H9 (cell line): ENCODE results near the gene ALDH1B1. TPM values are rescaled to one million over a fixed set of nuclear protein-coding genes. Genes with fewer than 3 reads are reported as not detected.

ENCODE experiments used
- DNase-seq: peaks from one replicate; pipeline ENCODE4 v3.0.0-alpha.2; 2017
- H2AFZ ChIP-seq: one replicate; pipeline ENCODE4 v1.6.1; 2013; ENCODE audit warnings: mild to moderate bottlenecking, low read length, control low read depth, moderate library complexity
- H2AK5ac ChIP-seq: 2 replicates; pipeline ENCODE4 v1.6.1; 2013; ENCODE audit warnings: low read length, control low read depth, mixed read lengths; ENCODE audit not compliant: insufficient read length
- H2BK120ac ChIP-seq: one replicate; pipeline ENCODE4 v1.6.1; 2013; ENCODE audit warnings: low read depth, mild to moderate bottlenecking, low read length, control low read depth, inconsistent platforms; ENCODE audit not compliant: poor library complexity, severe bottlenecking
- H2BK12ac ChIP-seq: 2 replicates; pipeline ENCODE4 v1.6.1; 2013; ENCODE audit warnings: low read length, control low read depth, mixed read lengths, low read depth; ENCODE audit not compliant: insufficient read length
- H2BK15ac ChIP-seq: 2 replicates; pipeline ENCODE4 v1.6.1; 2013; ENCODE audit warnings: low read depth, low read length, control low read depth
- H2BK20ac ChIP-seq: one replicate; pipeline ENCODE4 v1.6.1; 2013; ENCODE audit warnings: low read depth, mild to moderate bottlenecking, low read length, control low read depth, inconsistent platforms; ENCODE audit not compliant: poor library complexity, severe bottlenecking
- H2BK5ac ChIP-seq: 2 replicates; pipeline ENCODE4 v1.6.1; 2013; ENCODE audit warnings: low read length, control low read depth, mixed read lengths; ENCODE audit not compliant: insufficient read length
- H3K14ac ChIP-seq: 2 replicates; pipeline ENCODE4 v1.6.1; 2013; ENCODE audit warnings: low read length, control low read depth; ENCODE audit not compliant: insufficient read depth
- H3K18ac ChIP-seq: 2 replicates; pipeline ENCODE4 v1.6.1; 2013; ENCODE audit warnings: low read depth, mild to moderate bottlenecking, mixed read lengths, low read length, control low read depth; ENCODE audit not compliant: insufficient read length
- H3K23ac ChIP-seq: 2 replicates; pipeline ENCODE4 v1.6.1; 2013; ENCODE audit warnings: low read length, control low read depth, mixed read lengths, low read depth; ENCODE audit not compliant: insufficient read length
- H3K23me2 ChIP-seq: 2 replicates; pipeline ENCODE4 v1.6.1; 2013; ENCODE audit warnings: low read depth, mild to moderate bottlenecking, mixed read lengths, low read length, control low read depth; ENCODE audit not compliant: insufficient read length, poor library complexity, severe bottlenecking
- H3K27ac ChIP-seq: 2 replicates; pipeline ENCODE4 v1.5.1; 2013; ENCODE audit warnings: low read length, control low read depth, mixed read lengths, low read depth; ENCODE audit not compliant: insufficient read length
- H3K27me3 ChIP-seq: 2 replicates; pipeline ENCODE4 v1.6.1; 2013; ENCODE audit warnings: low read length, control low read depth, inconsistent platforms; ENCODE audit not compliant: insufficient read depth
- H3K4ac ChIP-seq: 2 replicates; pipeline ENCODE4 v1.6.1; 2013; ENCODE audit warnings: low read depth, mild to moderate bottlenecking, control low read depth, inconsistent platforms, low read length, moderate library complexity
- H3K4me1 ChIP-seq: 2 replicates; pipeline ENCODE4 v1.6.1; 2013; ENCODE audit warnings: low read length, control low read depth, inconsistent platforms; ENCODE audit not compliant: insufficient read depth
- H3K4me2 ChIP-seq: 2 replicates; pipeline ENCODE4 v1.6.1; 2013; ENCODE audit warnings: low read length, control low read depth, mixed read lengths; ENCODE audit not compliant: insufficient read length, insufficient read depth
- H3K56ac ChIP-seq: 2 replicates; pipeline ENCODE4 v1.6.1; 2013; ENCODE audit warnings: low read depth, mild to moderate bottlenecking, mixed read lengths, low read length, control low read depth; ENCODE audit not compliant: insufficient read length
- H3K79me1 ChIP-seq: 2 replicates; pipeline ENCODE4 v1.6.1; 2013; ENCODE audit warnings: low read depth, mild to moderate bottlenecking, moderate library complexity, low read length, control low read depth, inconsistent platforms; ENCODE audit not compliant: insufficient read depth, poor library complexity, severe bottlenecking
- H3K79me2 ChIP-seq: 2 replicates; pipeline ENCODE4 v1.6.1; 2013; ENCODE audit warnings: low read length, control low read depth, inconsistent platforms; ENCODE audit not compliant: insufficient read depth
- H3K9ac ChIP-seq: 2 replicates; pipeline ENCODE4 v1.6.1; 2013; ENCODE audit warnings: low read length, control low read depth, mixed read lengths; ENCODE audit not compliant: insufficient read length; ENCODE audit errors: extremely low read depth
- H3K9me3 ChIP-seq: one replicate; pipeline ENCODE4 v1.6.1; 2013; ENCODE audit warnings: low read depth, low read length, inconsistent platforms; ENCODE audit not compliant: control insufficient read depth
- H3T11ph ChIP-seq: one replicate; pipeline ENCODE4 v1.6.1; 2013; ENCODE audit warnings: mild to moderate bottlenecking, low read length, control low read depth, inconsistent platforms
- H4K20me1 ChIP-seq: one replicate; pipeline ENCODE4 v1.6.1; 2013; ENCODE audit not compliant: control insufficient read depth, insufficient read length, insufficient read depth
- H4K5ac ChIP-seq: 2 replicates; pipeline ENCODE4 v1.6.1; 2013; ENCODE audit warnings: low read depth, mild to moderate bottlenecking, mixed read lengths, low read length, control low read depth; ENCODE audit not compliant: insufficient read length
- H4K8ac ChIP-seq: replicated peaks from 2 replicates; pipeline ENCODE4 v1.6.1; 2013; ENCODE audit warnings: low read length, control low read depth, mixed read lengths, low read depth; ENCODE audit not compliant: insufficient read length
- H4K91ac ChIP-seq: 2 replicates; pipeline ENCODE4 v1.6.1; 2013; ENCODE audit warnings: low read depth, mild to moderate bottlenecking, moderate library complexity, mixed read lengths, low read length, control low read depth; ENCODE audit not compliant: insufficient read length
- H3K27ac Mint-ChIP-seq, 3 experiments: 2 replicates in 2 of 3; 3 replicates in 1 of 3; pipeline ENCODE4 v1.8.0; 2020 to 2021; ENCODE audit warnings: mixed read lengths in 3 of 3, mild to moderate bottlenecking in 1 of 3, moderate library complexity in 1 of 3
- H3K27me3 Mint-ChIP-seq: 2 replicates; pipeline ENCODE4 v1.8.0; 2021; ENCODE audit warnings: low read depth, mild to moderate bottlenecking, moderate library complexity, mixed read lengths
- H3K36me3 Mint-ChIP-seq, 3 experiments: 2 replicates in 2 of 3; 3 replicates in 1 of 3; pipeline ENCODE4 v1.8.0; 2020 to 2021; ENCODE audit warnings: low read depth in 3 of 3, mixed read lengths in 3 of 3; ENCODE audit not compliant: insufficient read depth in 1 of 3
- H3K4me1 Mint-ChIP-seq, 2 experiments: 2 replicates each; pipeline ENCODE4 v1.8.0; 2020; ENCODE audit warnings: mixed read lengths in 2 of 2
- H3K4me3 Mint-ChIP-seq, 2 experiments: 2 replicates in 1 of 2; 3 replicates in 1 of 2; pipeline ENCODE4 v1.8.0; 2020 to 2021; ENCODE audit warnings: mild to moderate bottlenecking in 2 of 2, mixed read lengths in 2 of 2, moderate library complexity in 1 of 2
- H3K9me3 Mint-ChIP-seq, 2 experiments: 2 replicates in 1 of 2; 3 replicates in 1 of 2; pipeline ENCODE4 v1.8.0; 2020; ENCODE audit warnings: mild to moderate bottlenecking in 2 of 2, mixed read lengths in 2 of 2, moderate library complexity in 1 of 2
- CTCF ChIP-seq: fragments of 200-600 bp; sonication (generic); conservative IDR thresholded peaks from 3 replicates; pipeline ENCODE4 v1.8.0; 2021; ENCODE audit warnings: antibody characterized with exemption, mild to moderate bottlenecking
- WGBS: extraction: QIAGEN DNeasy Blood & Tissue Kit; methylation state at CpG from one replicate; pipeline ENCODE4 v1.1.7; 2013; ENCODE audit warnings: missing lambda C conversion rate, low lambda C conversion rate, mixed read lengths; ENCODE audit not compliant: insufficient read length; ENCODE audit errors: extremely low coverage; 5-methylcytosine and 5-hydroxymethylcytosine counted together
- total RNA-seq: library from RNA; stranded (reverse); gene quantifications from 2 replicates; pipeline ENCODE4 v1.2.1, GENCODE V29; 2021

ALDH1B1 gene
- total RNA-seq, 1 experiment from 2014 or later: 49.6 TPM

- Histone ChIP-seq H2BK5ac (no peak overlapping the region), H3K56ac (no peak overlapping the region), H3K4ac (no peak overlapping the region), H3K4me1 (no peaks in the 10 kb centered on the region), H2BK20ac (no peak overlapping the region), H3K9me3 (no peaks in the 10 kb centered on the region), H2AK5ac (no peak overlapping the region), H3K23me2 (no peaks in the 10 kb centered on the region), H4K91ac (no peak overlapping the region), H4K20me1 (no peaks in the 10 kb centered on the region), H3K27me3 (no peaks in the 10 kb centered on the region), H2BK15ac (no peak overlapping the region), H3K18ac (no peak overlapping the region), H3K27ac (no peak overlapping the region), H2BK120ac (no peak overlapping the region), H3K23ac (no peak overlapping the region), H3K79me1 (no peaks in the 10 kb centered on the region), H3K4me2 (no peak overlapping the region), H2BK12ac (no peak overlapping the region), H2AFZ (no peak overlapping the region), H4K8ac (no peak overlapping the region), H3T11ph (no peak overlapping the region), H3K79me2 (no peaks in the 10 kb centered on the region), H3K14ac (no peak overlapping the region), H3K9ac (no peak overlapping the region), H4K5ac (no peak overlapping the region)
- Mint-ChIP-seq H3K27ac (no peak overlapping the region), H3K9me3 (no peaks in the 10 kb centered on the region; a peak in 1 of 5 replicates), H3K4me1 (peaks cover 16 to 22% of the 10 kb centered on the region in 2 experiments), H3K36me3 (no peaks in the 10 kb centered on the region), H3K4me3 (no peak overlapping the region), H3K27me3 (peaks cover 6% of the 10 kb centered on the region)
- WGBS: no CpG with 5 or more reads among the region's 11 CpGs
- DNase-seq: no peak
- TF ChIP-seq CTCF: no peak
Observed at GRCh38 chr9:38437193-38437823, 44.8 kb downstream of the ALDH1B1 start.
